Stimulated activated CD8-positive, alpha-beta memory T cell treated with anti-CD3 and anti-CD28 coated beads, Interleukin-12 subunit alpha, Interleukin-12 subunit beta, amount 100 ng/mL, for 4 hours (primary cell): ENCODE data around the gene ALDH4A1.

Experiments used
- DNase-seq: peaks from one replicate; pipeline ENCODE4 v3.0.0-alpha.2; 2020; ENCODE audit warnings: low read depth

Gene ALDH4A1, protein sequence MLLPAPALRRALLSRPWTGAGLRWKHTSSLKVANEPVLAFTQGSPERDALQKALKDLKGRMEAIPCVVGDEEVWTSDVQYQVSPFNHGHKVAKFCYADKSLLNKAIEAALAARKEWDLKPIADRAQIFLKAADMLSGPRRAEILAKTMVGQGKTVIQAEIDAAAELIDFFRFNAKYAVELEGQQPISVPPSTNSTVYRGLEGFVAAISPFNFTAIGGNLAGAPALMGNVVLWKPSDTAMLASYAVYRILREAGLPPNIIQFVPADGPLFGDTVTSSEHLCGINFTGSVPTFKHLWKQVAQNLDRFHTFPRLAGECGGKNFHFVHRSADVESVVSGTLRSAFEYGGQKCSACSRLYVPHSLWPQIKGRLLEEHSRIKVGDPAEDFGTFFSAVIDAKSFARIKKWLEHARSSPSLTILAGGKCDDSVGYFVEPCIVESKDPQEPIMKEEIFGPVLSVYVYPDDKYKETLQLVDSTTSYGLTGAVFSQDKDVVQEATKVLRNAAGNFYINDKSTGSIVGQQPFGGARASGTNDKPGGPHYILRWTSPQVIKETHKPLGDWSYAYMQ

DNA sequence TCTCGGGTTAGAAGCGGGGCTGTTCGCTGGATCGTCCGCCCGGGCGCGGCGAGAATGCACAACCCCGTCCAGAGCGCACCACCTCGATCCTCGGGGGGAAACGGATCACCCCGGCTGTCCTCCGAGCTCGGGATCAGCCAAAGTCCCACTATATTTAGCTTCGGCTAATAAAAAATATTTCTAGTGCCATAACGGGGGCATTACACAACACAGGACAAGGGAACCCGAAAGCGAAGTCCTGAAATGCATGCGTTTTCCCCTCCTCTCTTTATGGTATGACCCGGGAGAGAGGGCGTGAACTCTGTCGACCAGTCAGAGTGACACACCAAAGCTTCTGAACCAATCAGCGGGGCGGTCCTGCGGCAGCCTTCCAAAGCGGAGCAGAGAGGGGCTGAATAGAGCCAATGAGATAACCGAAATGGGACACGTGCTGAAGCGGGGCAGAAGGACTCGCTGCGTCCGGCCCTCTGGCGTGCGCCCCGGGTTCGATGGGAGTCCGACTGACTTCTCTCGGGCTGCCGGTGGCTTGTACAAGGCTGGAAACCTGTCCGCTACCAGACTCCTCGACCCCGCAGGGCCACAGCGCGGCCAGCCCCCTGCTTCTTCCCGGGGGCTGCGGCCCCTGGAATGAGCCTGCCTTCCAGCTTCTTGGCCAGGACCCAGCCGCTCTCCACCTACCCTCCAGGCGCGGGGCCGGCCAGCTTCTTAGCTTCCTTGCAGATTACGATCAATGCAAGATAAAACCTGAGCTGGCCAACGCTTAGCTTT is at the start of gene ALDH4A1:
Gene ALDH4A1 (minus strand): TSS at position 33 of the 768 bp plus-strand sequence. CDS start 32 bp downstream, at position 1.
- peak; percentile 80 for DNase-seq

DNA sequence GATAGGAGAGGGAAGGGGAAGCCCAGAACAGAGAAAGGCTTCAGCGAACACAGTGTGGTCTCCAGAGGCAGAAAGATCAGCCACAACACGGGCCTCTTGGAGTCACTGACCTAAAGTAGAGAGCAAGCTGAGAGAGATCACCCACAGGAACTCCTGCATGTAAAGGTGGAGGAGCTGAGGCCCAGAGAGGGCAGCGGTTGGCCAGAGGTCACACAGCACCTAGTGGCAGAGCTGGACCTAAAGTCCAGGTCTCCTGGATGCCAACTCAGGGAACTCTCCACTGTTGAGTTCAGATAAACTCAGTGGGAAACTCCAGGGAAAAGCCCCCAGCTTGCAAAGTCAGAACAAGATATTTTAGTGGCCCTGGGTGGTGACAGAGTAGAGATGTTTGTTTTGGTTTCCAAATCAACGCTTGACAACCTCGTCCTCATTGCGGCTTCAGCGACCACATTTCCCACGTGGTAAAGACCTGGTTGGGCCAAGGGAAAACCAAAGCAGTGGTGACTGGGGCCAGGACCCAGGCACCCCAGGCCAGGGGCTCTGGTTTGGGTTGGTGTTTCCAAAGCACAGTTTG is 49.5 kb upstream of the ALDH4A1 start:
- peak; percentile 57 for DNase-seq

DNA sequence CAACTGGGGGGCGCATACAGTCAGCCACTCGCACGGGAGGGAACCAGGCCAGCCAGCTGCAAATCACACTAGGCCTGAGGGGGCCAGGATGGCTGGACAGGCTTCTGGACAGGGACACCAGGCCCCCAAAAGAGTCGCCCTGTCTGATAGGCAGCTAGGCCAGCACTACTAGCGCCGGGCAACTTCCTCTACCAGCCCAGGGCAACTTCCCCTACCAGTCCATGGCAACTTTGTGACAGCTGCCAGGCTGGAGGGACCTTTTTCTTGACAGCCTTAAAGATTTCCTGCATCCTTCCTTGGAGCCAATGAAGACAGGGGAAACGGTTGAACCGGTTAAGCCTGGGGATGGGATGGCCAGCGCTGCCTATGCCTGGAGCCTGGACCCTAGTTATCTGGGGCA is 49.1 kb upstream of the ALDH4A1 start:
- no peak for DNase-seq

DNA sequence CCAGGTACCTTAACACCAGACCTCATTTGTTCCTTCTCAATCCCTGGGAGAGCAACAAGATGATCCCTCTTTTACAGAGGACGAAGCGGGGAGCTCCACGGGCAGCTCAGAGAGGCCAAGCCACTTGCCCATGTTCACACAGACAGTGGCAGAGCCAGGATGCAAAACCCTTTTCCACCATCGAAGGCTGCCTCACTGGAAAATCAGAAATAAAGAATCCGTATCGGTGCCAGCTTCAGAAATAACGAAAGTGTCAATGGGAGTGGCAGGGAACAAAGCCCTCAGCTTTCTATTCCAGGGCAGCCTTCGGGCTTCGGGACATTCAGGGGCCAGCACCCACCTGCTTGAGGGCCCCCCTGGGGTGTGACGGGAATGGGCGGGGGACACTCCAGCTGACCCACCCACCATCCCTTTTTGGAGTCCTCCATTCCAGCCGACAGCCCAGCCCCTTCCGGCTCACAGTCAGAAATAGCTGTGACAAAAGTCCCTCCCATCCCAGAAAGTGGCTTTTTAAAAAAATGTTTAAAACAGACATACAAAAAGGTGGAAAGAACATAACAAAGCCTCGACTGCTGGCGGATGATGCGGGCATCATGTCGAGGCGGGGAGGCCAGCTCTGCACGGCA is 48.2 kb upstream of the ALDH4A1 start:
- no peak for DNase-seq

GRCh38 chr1:18949686-18950400 is 47.5 kb upstream of the ALDH4A1 start:
- no peak for DNase-seq

DNA sequence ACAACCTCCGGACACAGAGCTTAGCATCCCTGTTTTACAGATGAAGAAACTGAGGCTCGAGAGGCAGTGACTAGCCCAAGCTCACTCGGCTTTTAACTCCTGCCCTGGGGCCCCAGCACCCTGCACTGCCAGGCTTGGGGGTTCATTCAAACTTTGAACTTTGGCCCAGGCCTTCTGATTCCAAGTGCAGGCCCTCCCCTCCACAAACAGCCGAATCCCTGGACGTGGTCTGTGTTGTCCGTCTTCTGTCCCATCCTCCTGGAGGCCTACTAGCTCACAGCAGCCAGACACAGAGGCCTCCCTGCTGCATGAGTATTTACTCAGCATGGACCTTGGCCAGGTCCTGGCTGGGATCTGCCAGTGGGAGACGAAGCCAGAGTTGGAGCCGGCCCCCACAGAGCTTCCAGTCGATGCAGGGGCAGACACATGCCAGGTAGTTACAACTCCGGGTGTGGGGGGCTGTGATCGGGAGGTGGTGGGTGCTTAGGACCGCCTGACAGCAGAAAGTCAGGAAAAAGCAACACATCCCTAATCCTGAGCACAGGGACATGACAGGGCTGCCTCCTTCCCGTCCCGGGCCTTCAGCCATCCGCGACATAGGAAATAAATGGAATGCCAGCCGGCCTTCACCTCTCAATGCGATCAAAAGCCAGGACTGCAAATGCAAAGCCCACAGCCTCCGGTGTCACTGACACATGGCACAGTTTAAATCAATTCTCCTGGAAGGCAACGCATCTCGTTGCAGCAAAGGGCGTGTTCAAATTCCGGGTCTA is 46.7 kb upstream of the ALDH4A1 start:
- DNase-seq = no peak

DNA sequence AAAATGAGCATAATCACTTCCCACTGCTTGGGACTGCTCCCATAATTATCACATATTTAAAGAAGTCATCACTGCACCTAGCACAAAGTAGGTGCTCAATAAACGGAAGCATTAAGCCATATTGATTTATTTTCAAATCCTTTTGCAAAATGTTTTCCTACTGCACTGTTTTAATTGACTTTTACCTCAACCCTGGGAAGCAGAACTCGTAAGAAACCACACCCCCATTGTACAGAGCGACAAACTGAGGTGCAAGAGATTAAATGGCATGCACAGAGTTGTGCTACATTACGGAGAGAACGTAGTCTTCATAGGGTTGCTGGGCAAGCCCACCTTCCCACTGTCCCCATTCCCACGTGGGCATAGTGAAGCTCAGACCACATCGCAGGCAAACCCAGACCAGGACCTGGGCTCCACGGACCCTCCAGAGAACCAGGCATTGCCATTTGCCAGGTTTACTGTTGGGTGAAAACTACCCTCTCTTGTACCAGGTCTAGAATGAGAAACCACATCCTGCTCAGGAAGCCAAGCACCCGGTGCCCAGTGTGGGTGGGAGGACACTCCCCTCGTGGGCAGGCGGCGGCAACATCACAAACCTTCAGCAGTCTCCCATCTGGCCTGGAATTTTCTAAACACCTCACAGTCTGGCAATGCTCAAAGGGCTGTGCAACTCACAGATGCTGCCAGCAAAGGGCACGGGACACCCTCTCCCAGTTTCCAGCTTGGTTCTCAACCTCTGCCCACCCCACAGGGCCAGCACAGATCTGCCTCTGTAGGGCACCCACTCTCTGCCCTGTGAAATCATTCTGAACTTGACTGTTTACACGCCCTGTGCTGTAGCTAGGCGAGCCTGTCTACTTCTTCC is 45.9 kb upstream of the ALDH4A1 start:
- DNase-seq = peak; percentile 56

GRCh38 chr1:18947570-18947969 is 45.2 kb upstream of the ALDH4A1 start:
- no peak for DNase-seq

DNA sequence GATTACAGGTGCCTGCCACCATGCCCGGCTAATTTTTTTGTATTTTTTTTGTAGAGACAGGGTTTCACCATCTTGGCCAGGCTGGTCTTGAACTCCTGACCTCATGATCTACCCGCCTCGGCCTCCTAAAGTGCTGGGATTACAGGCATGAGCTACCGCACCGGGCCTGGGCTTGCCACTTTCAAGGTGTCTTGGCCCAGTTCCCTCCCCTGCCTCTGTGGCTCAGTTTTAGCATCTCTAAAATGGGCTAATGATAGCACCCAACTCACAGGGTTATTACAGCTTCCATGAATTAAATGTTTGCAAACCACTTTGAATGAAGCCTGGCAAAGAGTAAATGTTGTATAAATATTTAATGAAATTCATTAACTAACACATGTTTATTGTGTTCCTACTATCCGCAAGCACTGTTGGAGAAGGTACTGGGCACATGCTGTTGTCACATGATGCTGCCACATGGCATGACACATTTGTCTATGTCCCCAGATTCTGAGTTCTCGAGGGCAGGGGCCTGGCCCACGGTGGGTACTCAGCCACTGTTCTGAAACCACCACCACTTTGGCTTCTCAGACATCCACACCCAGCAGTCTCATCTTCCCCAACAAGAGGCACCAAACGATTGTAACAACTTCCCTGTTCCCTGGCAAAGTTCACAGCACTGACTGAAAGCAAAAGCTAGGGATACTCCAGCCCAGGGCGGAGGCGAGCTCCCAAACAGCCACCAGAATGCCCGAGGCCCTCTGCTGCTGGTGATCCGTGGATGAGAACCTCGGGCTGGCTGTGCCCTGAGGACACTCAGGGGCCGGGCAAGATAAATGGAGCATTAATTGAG is 44.4 kb upstream of the ALDH4A1 start:
- no peak for DNase-seq

DNA sequence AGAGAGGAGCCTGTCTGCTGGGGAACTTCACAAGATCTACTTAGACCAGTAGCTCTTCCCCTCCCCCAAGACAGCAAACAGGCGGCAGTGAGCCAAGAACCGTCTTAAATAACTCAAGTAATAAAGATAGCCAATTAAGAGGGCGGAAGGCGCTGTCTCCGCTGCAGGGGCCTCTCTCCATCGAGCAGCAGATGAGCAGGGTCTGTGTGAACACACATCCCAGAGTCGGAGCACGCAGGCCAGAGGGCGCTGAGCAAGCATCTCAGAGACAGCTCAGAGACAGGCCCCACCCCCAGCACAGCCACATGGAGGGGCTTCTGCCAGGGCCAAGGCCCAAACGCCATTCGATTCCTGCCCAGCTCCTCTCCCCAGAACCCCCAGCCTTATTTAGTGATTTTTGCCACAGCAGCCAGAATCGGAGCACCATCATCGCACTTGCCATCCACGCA is 43.1 kb upstream of the ALDH4A1 start:
- DNase-seq = no peak

DNA sequence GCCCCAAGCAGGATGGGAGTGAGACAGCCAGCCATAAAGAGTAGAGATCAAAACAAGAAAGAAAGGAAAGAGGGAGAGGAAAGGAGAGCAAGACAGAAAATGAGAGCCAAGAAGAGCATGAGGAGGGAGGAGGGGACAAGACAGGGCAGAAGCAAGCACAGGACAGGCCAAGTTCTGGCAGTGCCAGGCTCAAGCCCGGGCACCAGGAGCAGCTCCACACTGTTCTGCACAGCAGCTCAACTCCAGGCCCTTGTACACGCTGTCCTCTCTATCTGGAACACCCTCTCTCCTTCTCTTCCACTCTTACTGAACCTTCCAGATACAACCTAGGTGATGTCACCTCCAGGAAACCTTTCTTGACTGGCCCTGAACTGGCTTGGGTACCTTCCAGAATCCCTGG is 42.5 kb upstream of the ALDH4A1 start:
- no peak for DNase-seq

- no peak for DNase-seq
These were observed 41.7 kb upstream of the ALDH4A1 start for GRCh38 chr1:18943914-18944572.

DNA sequence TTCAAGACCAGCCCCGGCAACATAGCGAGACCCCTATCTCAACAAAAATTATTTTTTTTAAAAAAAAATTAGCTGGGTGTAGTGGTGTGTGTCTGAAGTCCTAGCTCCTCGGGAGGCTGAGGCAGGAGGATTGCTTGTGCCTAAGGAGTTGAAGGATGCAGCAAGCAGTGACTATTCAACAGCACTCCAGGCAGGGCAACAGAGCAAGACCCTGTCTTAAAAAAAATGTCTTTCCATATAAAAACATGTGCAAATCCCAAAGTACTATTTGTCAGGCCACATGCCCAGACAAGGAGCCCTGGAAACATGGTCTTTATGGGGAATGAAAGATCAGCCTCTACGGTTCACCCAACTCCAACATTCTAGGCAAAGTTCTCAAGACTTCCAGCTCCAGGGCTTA is 40.8 kb upstream of the ALDH4A1 start:
- DNase-seq = no peak

GRCh38 chr1:18942340-18942739 is 40.0 kb upstream of the ALDH4A1 start:
- DNase-seq = no peak

- DNase-seq = no peak
These were observed 39.1 kb upstream of the ALDH4A1 start for GRCh38 chr1:18941221-18942141.

DNA sequence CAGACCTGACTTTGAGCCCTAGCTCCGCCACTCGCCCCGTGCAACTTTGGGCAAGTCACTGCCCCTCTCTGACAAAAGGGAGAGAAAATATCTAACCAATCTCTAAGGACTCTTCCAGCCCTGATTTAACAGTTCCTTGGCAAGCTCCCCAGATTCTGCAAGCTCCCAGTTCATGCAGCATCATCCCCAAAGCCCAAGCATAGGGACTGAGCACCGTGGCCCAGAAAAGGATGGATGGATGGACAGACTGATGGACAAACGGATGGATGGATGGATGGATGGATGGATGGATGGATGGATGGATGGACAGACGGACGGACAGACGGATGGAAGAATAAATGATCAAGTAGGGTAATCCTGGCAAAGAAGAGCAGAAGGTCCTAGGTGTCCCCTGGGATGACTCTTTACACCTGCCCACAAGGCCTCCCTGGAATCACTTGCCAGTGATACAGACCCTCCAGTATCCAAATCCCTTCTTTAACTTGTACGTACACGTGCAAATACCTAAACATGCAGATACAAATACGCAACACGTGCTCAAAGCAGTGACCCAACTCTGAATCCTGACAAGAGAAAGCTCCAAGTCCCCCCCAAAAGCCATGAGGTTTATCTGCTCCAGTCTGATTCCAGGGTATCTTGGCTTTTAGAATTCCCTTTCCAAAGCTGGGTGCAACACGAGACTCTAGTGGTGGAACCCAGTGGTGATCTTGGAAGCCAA is 38.1 kb upstream of the ALDH4A1 start:
- no peak for DNase-seq
